NCI-H1417 (cell line): ENCODE measurements around the gene MPP7.
A peak's percentile ranks its signal among the peaks of the same experiment; 100 is the strongest.

Source experiments
- DNase-seq, 3 experiments: peaks; one replicate each; lab custom pipeline; 2025; lab: John Stamatoyannopoulos, UW

The MPP7 gene

GRCh38 chr10:28305553-28305952 is 2.7 kb upstream of the MPP7 start:
- DNase-seq: no peak

- peak in 1 of 3 experiments; percentile 12 for DNase-seq
These were observed 1.2 kb upstream of the MPP7 start for GRCh38 chr10:28304032-28304571.

- DNase-seq: peak; percentile 49 to 82 (median 70)
These were observed 739 bp downstream of the MPP7 start for GRCh38 chr10:28302012-28302637.

- DNase-seq: no peak
These were observed 2.8 kb downstream of the MPP7 start for GRCh38 chr10:28300027-28300426.

- no peak for DNase-seq
These were observed 3.9 kb downstream of the MPP7 start for GRCh38 chr10:28298951-28299350.

- DNase-seq: no peak
These were observed 6.8 kb downstream of the MPP7 start for GRCh38 chr10:28296023-28296422.

- no peak for DNase-seq
These were observed 7.5 kb downstream of the MPP7 start for GRCh38 chr10:28295336-28295735.

GRCh38 chr10:28294809-28295208 is 8.1 kb downstream of the MPP7 start:
- DNase-seq: no peak

- DNase-seq: no peak
These were observed 8.7 kb downstream of the MPP7 start for GRCh38 chr10:28294169-28294532.

GRCh38 chr10:28293236-28294168 is 9.4 kb downstream of the MPP7 start:
- no peak for DNase-seq

GRCh38 chr10:28291881-28292297 is 11.0 kb downstream of the MPP7 start:
- no peak for DNase-seq

GRCh38 chr10:28285816-28286215 is 17.0 kb downstream of the MPP7 start:
- DNase-seq: no peak

GRCh38 chr10:28284126-28284525 is 18.7 kb downstream of the MPP7 start:
- peak in 2 of 3 experiments; percentile 33 to 66 for DNase-seq

GRCh38 chr10:28283251-28283650 is 19.6 kb downstream of the MPP7 start:
- no peak for DNase-seq

GRCh38 chr10:28282336-28282735 is 20.5 kb downstream of the MPP7 start:
- peak; percentile 39 to 70 (median 40) for DNase-seq

GRCh38 chr10:28281726-28282315 is 21.0 kb downstream of the MPP7 start:
- peak in 2 of 3 experiments; percentile 39 to 55 for DNase-seq

- DNase-seq: no peak
These were observed 22.2 kb downstream of the MPP7 start for GRCh38 chr10:28280652-28281051.

GRCh38 chr10:28279878-28280277 is 23.0 kb downstream of the MPP7 start:
- DNase-seq: no peak

- no peak for DNase-seq
These were observed 24.0 kb downstream of the MPP7 start for GRCh38 chr10:28278842-28279241.

GRCh38 chr10:28276384-28276783 is 26.5 kb downstream of the MPP7 start:
- DNase-seq: no peak

- peak in 1 of 3 experiments; percentile 2 for DNase-seq
These were observed 28.4 kb downstream of the MPP7 start for GRCh38 chr10:28274475-28274874.

- DNase-seq: no peak
These were observed 29.5 kb downstream of the MPP7 start for GRCh38 chr10:28273343-28273742.
